ENCODE measurements around the gene PLK5.

Gene PLK5

DNA sequence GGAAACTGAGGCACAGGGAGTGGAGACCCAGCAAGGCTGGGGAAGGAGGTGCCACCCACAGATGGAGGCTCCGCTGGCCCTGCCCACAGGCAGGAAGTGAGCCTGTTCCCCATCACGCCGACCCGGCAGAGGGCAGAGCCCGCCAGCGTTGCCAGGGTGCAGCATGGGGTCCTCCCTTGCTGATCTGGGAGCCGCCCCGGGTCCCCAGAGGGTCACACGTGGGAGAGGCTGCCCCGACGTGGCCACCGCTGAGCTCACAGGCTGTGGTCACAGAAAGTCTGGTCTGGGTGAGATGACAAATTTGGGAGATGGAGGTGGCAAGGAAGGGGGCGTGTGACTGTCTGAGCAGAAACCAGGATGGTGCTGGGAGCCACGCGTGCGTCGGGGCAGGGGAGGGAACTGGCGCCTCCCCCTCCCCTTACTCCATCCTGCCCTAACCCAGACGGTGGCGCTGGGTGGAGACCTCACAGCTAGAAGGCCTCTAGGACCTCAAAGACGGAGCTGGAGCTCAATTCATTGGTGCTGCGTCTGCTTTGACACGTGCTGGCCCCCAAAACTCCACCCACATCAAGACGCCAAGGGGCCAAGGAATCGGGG is 36.5 kb downstream of the PLK5 start:
- DNase-seq: no peak

DNA sequence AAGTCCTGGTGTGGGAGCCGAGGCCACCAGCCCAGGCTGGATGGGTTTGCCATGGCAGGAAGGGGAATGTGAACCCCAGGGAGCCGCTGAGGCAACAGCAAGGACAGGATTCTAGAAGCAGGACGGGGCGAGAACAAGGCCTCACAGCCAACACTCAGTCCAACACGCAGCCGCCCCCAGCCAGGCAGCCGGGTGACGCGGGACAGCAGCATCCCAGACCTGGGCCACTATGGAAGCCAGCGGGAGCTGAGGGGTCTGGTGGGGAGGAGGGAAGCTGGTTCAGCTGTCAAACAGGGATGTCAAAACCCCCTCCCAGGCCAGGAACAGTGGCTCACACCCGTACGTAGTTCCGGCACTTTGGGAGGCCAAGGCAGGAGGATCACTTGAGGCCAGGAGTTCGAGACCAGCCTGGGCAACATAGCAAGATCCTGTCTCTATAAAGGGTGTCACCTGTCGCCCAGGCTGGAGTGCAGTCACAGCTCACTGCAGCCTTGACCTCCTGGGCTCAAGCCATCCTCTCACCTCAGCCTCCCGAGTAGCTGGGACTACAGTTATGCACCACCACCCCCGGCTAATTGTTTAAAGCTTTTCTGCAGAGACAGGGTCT is 37.5 kb downstream of the PLK5 start:
- DNase-seq: no peak

DNA sequence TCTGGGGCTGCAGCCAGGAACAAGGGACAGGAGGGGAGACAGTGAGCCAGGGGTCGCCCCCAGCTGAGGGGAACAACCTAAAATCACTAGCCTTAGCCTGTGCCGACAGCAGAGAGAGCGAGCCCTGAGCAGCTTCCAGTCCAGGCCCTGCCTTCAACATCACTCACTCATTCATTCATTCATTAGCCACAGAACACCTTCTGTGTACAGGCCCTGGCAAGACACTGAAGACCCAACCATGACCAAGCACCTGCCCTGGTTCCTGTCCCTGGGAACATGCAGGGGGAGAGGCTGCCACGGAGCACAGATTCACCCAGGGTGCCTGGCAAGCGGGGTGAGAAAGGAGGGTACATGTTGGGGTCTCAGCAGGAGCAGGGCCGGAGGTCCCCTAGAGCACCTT is 39.4 kb downstream of the PLK5 start:
- no peak for DNase-seq

DNA sequence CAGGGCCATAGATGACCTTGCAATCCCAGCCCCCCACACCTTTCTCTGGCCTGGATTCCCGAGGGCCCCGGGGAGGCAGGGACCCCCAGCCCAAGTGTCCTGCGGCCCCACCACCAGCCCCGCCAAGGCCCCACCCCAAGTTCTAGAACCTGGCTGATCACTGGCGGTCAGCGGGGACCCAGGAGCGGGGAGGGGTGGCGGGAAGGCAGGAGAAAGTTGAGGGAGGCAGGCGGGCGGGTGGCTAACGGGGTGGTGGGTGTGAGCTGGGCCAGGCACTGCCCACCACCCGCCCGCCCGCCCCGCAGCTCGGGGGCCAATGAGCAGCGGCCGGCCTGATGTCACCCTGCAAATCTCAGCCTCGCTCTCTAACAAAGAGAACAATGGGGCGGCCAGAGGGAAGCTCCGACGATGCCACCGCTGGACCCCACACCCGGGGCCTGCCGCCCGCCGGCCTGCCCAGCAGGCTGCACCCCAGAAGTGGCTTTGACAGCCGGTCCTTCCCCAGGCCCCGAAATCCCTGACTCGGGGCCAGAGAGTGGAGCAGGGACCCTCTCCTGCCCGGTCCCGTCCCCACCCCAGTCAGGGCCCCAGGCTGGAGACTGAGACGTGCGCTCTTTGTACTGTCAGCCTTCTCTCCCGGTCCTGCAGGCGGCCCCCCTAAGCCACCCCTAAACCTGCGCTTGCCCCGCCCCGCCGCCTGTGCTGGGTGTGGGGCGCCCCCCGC is 42.7 kb downstream of the PLK5 start:
- DNase-seq: no peak

DNA sequence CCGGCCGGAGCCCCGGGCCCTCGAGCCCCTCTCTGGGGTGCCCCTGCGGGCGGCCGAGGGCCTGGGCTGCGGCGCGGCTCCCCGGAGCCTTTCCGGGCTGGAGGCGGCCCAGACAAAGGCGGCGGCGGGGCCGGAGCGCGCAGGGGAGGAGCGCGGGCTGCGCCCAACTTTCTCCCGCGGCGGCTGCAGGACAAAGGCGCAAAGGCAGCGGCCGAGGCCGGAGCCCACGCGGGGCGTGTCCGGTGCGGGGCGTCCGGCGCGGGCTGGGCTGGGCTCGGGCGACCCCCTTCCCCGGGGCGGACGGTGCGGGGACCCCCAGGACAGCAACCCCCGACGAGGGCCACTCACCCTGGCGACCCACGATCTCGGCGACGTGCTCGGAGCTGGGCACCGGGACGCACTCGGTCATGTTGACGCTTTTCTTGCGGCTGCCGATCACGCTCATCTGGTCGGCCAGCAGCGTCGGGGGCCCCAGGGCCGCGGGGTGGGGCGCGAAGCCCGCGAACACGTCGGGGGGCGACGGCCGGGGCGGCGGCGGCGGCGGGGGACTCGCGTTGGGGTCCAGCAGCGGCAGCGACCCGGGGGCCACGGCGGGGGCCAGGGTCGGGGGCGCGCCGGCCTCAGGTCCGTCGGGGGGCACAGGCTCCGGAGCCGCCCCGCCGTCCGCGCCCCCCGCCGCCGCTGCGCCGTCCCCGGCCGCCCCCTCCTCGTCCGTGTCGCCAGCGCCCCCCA is 43.4 kb downstream of the PLK5 start:
- DNase-seq: peak; percentile 44

DNA sequence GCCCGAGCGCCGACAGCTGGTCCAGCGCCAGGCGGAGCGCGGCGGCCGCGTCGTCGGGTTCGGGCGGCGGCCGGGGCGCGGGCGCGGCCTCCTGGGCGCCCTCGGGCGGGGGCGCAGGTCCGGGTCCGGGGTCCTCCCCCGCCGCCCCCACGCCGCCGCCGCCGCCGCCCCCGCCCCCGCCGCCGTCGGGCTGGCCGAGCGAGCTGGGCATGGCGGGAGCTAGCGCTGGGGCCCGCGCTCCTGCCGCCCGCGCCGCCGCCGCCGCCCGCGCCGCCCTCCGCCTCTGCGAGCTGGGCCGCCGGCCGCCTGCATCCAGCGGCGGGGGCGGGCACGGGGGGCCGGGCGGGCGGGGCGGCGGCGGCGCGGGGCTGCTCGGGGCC is 44.0 kb downstream of the PLK5 start:
- no peak for DNase-seq

DNA sequence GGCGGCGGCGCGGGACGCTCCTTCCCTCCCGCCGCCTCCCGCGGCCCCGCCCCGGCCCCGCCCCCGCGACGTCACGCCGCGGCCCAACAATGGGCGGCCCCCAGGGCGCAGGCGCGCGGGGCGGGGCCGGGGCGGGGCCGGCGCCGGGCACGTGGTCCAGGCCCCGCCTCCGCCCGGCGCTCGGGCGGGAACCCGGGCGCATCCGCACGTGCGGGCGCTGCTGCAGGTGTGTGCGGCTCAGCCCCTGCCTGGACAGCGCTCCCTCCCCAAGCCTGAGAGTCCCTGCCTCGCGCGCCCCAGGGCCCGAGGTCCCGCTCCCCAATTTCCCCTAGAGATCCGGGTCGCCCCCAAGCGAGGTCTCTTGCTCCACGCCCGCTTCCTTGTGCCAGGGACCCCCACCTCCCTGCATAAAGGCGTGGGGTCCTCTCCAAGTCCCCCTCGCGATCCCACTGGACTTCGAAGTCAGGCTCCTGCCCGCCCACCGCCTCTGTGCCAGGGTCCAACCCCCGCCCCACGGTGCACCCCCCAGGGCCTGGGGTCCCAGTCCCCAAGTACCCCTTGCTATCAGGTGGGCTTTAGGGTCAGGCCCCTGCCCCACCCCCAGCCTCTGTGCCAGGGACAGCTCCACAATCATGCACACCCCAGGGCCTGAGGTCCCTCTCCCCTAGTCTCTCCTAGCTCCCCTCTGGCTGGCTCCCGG is 44.6 kb downstream of the PLK5 start, which contains the start of gene MEX3D:
MEX3D (minus strand) TSS at position 6 of the 700 bp plus-strand sequence. CDS start 267 bp downstream, outside the sequence.
- DNase-seq: peak; percentile 91

DNA sequence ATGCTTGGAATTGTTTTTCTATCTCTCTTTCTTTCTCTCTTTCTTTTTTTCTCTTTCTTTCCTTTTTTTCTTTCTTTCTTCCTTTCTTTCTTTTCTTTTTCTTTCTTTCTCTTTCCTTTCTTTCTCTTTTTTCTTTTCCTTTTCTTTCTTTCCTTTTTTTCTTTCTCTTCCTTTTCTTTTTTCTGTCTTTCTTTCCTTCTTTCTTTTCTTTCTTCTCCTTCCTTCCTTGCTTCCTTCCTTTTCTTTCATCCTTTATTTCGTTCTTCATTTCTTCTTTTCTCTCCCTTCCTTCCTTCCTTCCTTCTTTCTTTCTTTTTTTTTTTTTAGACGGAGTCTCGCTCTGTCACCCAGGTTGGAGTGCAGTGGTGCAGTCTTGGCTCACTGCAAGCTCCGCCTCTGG is 46.1 kb downstream of the PLK5 start:
- DNase-seq: no peak

DNA sequence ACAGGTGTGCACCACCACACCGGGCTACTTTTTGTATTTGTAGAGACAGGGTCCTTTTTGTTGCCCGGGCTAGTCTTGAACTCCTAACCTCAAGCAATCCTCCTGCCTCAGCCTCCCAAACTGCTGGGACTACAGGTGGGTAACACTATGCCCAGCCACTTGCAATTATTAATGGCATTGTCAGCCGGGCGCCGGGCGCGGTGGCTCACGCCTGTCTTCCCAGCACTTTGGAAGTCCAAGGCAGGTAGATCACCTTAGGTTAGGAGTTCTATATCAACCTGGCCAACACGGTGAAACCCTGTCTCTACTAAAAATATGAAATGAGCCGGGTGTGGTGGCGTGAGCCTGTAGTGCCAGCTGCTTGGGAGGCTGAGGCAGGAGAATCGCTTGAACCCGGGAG is 47.0 kb downstream of the PLK5 start:
- no peak for DNase-seq

DNA sequence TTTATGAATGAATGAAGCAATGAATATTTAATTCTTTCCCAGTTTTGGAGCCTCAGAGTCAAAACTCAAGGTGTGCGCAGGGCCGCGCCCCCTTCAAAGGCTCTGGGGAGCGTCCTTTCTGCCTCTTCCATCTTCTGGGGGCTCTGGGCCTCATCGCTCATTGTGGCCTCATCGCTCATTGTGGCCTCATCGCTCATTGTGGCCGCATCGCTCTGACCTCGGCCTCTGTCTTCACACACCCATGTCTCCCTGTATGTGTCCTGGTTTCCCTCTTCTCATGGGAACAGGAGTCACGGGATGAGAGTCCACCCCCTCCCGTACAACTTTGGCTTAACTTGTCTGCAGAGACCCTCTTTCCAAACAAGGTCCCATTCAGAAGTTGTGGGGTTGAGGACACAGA is 47.5 kb downstream of the PLK5 start:
- DNase-seq: no peak

DNA sequence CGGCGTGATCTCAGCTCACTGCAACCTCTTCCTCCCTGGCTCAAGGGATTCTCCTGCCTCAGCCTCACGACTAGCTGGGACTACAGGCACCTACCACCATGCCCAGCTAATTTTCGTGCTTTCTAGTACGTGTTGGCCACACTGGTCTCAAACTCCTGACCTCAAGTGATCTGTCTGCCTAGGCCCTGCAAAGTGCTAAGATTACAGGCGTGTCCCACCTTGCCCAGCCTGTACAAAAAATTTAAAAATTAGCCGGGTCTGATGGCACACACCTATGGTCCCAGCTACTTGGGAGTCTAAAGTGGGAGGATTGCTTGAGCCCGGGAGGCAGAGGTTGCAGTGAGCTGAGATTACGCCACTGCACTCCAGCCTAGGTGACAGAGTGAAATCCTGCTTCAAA is 48.9 kb downstream of the PLK5 start:
- DNase-seq: no peak

DNA sequence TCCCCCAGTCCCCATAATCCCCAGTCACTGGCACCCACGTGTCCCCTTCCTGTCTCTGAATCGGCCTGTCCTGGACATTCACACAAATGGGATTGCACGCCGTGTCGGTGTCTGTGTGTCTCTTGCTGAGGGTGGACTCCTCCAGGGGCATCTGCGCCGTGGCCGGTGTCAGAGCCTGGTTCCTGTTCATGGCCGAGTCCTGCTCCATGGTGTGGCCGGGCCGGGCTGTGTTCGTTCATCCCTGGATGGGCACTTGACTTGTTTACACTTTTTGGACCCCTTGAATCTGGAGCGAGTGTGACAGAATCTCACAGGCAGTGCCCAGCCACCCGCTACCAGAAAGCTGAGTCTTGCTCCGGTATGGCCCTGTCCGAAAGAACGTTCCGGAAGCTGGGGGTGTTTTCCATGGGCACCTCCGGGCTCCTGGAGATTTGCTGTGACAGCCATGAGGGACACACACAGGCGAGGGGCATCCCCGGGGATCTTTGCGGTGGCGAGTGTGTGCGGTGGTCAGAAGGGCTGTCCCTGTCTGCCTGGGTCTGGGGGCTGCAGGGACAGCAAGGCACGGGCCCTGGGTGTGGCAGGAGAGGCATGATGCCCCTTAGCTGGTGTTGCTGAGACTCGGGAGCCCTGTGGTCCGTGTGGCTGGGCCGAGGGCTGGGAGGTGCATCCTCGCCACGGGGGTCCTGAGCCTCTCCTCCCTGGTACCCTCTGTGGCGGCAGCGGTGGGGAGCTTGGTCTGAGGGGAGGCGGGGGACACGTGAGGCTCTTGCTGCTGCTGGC is 50.7 kb downstream of the PLK5 start:
- DNase-seq: no peak

DNA sequence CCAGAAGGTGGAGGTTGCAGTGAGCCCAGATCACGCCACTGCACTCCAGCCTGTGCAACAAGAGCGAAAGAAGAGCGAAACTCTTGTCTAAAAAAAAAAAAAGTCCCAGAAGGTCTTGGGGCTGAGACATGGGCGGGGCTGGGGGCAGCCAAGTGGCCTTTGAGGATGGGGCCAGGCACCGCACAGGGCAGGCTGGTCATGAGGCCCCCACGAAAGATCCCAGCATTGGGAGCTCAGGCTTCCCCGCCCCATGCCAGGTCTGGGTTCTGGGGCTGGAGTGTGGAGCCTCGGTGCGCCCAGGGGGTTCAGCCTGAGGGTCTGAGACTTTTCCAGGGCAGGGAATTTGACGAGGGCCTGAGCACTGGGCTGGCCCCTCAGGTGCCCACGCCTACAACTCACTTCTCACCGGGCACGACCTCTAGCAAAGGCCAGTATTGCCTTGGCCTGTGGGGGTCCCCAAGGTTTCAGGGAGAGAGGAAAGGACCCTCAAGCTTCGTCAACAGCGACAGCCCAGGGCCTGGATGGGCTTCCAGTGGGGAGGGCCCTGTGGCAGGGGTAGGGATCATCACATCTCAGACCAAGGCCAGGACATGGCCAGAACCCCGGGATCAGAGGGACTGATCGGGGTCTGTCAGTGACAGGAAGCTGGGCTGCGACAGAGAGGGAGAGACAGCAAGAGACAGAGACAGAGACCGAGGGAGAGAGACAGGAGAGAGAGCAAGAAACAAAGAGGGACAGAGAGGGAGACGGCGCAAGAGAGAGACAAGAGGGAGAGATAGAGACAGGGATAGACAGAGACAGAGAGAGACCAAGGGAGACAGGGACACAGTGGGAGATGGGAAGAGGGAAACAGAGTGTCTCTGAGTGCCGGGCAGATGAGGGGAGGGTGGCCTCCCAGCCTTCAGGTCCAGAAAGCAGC is 51.7 kb downstream of the PLK5 start:
- no peak for DNase-seq

DNA sequence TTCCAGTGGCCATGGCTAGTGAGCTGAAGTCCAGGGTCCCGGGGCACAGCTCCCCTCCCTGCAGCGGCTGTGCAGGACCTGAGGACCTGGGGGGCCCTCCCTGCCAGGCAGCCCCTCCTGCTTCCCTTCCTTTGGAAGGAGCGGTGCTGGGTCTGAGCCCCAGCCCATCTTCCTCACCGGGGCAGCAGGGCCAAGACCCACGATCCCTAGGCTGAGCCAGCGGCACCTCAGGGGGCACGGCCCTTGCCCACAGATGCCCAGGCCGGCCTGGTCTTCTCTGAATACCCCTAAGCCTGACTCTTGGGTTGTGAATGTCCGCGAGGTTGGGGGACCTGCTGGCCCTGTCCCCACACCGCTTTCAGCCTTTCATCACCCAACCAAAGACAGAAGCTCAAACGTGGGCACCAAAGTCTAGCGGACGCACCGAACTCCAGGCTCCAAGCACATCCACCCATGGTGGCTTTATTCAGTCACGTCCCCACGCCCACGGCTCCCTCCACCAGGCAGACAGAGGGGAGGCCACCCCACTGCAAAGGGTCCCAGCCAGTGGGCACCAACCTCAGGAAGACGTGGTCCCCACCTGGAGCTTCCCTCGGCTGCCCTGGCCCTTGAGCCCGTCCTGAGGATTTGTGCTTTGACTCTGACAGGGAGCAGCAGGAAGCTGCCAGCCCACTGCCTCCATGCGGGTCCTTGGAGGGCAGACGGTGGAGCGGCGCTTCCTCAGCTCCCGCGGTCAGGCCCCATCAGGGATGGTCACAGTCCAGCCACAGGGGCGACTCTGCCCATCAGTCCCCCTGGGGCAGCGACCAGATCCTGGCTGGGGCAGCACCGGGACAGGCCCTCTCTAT is 52.6 kb downstream of the PLK5 start:
- no peak for DNase-seq

DNA sequence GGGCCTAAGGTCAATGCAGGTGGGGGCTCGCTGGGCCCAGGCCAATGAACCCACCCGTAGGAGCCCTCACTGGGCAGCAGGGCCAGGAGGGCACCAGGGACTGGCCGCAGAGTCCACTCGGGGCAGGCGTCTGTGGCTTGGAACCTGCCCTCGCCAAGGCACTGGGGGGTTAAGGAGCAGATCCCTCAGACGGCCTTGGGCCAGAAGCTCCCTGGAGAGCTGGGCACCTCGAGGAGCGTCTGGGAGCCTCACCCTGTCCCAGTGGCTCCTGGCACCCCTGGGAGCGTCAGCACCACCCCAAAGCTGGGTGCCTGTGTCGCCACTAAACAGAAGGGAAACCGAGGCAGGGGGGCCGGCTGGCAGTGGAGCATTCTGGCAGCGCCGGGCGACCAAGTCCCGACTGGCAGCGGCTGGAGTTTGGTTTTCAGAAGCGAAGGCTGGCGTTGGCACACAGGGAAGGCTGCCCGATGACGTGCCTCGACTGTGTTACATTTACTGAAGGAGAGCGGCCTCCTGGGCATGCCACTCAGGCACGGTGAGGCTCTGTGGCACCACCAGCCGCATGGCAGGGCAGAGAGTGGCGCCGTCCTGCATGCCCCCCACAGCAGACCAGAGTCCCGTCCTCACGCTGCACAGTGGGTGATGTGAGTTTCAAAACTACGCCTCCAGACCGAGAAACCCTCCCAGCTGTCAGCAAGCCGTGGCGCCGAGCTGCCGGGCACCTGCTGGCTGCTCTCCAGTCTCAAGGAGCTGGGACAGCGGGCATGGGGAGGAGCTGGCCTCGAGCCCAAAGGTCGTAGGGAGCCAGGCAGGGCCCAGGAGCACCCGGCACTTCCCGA is 53.4 kb downstream of the PLK5 start:
- DNase-seq: no peak

DNA sequence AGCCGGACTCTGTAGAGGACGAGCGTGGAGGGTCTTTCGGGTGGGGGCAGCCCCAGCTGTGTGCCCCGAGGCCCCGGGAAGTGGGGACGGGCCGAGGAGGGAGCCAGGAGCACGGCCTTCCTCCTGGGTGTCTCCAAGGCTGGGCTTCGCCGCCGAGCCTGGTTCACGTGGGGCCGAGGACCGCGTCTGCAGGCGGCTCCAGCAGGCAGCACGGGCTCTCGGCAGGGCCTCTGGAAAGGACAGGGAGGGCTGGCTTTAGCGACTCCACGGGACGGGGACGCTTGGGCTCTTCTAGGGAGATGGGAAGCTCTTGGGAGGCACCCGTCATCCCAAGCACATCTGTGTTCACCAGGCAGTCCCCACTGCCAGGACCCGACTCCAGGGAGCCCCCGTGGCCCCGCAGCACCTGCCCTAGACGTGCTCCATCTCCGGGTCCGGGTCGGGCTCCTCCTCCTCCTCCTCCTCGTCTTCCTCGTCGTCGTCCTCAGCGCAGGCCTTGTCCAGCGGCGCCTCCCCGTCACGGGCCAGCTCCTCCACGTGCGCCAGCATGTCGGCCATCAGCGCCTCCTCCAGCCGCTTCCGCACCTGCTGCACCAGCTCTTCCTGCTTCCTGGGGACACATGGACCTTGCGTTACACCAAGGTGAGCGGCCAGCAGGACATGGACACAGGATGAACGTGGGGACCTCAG is 54.2 kb downstream of the PLK5 start:
- DNase-seq: no peak

DNA sequence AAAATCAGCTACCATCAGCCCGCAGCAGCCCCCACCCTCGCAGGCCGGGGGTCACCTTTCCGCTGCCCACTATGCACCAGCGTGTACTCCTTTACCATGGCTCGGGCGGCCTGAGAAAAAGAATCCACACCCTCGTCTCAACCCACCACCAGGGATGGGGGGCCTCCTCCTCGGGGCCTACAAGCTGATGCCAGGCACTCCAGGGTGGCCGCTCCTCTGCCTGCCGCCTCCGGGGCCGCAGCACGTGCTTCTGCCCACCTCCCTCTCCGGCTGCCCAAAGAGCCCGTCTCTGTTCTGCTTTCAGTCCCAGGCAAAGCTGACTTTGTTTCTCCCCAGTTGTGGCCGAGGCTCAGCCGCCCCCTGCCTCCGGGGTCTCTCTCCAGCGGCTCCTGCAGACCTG is 55.3 kb downstream of the PLK5 start:
- DNase-seq: no peak

DNA sequence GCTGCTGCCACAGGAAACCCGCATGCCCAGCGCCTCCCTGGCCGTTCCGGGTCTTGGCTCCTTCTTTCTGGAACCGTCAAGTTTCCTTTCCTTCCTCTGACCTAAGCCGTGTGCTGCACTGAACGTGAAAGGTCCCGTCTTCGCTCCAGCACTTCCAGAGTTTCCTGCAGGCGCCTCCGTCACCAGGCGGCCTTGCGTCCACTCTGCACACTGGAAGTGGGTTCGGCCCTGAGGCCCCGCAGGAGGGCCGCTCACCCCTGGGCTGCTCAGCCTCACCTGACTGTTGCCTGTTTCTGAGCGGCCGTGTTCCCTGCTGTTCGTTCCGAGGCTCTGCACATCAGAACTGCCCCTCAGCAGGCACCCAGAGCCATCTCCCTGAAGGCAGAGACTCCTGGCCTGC is 56.5 kb downstream of the PLK5 start:
- DNase-seq: no peak

DNA sequence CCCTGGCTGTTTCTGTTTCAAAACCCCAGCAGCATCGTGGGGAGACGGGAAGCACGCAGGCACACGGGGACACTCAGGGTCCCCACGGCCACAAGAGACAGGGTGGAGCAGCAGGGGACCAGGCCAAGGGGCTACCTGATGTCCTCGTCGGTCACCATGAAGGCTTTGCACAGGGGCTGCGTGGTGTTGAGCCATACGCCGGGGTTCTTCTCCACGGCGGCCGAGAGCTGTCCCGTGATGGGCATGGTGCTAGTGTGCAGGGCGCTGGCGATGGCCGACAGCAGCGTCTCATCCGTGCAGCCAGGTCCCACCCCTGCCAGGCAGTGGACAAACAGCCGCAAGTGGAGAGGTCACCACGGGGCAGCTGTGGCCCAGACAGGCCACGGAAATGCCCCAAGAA is 57.1 kb downstream of the PLK5 start:
- DNase-seq: no peak
